ENCODE data around the gene FOXP1. TPM values are rescaled to one million over a fixed set of nuclear protein-coding genes. Genes with fewer than 3 reads are reported as not detected.

Gene FOXP1
- total RNA-seq, 3 donors from 2014 or later = 61.9 to 267 (median 146) TPM

- no peaks in the 10 kb centered on the region for H3K27me3 ChIP-seq
- DNase-seq (ENCODE audit: low spot score in 2 of 2) = no peak
- H3K4me1 ChIP-seq = no peaks in the 10 kb centered on the region
- no peaks in the 10 kb centered on the region for H3K9me3 ChIP-seq
- intact Hi-C loops (cut with DNase I; ENCODE audit: low total_unique reads) = no loop called here
- H3K4me3 ChIP-seq = peak overlapping the region; percentile 60 to 95 (median 73)
- TF ChIP-seq, protein P1, sequence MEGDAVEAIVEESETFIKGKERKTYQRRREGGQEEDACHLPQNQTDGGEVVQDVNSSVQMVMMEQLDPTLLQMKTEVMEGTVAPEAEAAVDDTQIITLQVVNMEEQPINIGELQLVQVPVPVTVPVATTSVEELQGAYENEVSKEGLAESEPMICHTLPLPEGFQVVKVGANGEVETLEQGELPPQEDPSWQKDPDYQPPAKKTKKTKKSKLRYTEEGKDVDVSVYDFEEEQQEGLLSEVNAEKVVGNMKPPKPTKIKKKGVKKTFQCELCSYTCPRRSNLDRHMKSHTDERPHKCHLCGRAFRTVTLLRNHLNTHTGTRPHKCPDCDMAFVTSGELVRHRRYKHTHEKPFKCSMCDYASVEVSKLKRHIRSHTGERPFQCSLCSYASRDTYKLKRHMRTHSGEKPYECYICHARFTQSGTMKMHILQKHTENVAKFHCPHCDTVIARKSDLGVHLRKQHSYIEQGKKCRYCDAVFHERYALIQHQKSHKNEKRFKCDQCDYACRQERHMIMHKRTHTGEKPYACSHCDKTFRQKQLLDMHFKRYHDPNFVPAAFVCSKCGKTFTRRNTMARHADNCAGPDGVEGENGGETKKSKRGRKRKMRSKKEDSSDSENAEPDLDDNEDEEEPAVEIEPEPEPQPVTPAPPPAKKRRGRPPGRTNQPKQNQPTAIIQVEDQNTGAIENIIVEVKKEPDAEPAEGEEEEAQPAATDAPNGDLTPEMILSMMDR (IDR thresholded peaks at IDR 0.05) = no peak
- TF ChIP-seq POLR2AphosphoS5 (IDR thresholded peaks at IDR 0.05) = no peak
- TF ChIP-seq POLR2A (IDR thresholded peaks at IDR 0.05) = no peak
- H3K36me3 ChIP-seq = no peaks in the 10 kb centered on the region
- H3K27ac ChIP-seq = peak overlapping the region; percentile 98 to 99
Observed at GRCh38 chr3:71585131-71585530, 1.6 kb upstream of the FOXP1 start.

DNA sequence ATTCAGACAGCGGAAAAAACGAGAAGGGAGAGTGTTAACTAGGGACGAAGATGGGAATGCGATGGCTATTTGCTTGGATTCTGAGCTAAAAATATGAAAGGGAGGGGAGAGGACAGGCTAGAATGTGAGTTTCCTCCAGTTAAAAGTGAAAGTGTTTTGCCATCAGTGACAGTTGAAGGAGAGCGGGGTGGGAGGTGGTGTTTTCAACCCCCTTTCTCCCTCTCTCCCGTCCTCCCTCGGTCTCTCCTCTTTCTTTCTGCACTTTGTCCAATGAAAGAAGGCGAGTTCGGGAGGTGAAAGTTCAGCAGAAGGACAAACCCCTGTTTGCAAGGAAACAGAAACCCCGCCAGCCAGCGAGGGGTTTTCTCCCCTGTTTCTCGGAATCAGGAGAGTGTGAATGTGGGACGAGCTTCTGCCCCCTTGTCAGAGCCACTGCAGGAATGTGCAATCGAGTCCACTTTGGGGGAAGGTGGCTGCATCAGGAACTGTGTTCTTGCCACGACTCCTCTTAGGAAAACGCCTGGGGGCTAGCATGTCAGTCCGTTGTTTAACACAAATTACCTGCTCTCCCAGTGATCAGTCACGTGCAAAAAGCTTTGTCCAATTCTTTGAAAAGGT, 975 bp upstream of the FOXP1 start:
- Histone ChIP-seq H3K27ac (peak overlapping the region; percentile 98 to 99), H3K9me3 (no peaks in the 10 kb centered on the region), H3K36me3 (no peaks in the 10 kb centered on the region), H3K4me3 (peak overlapping the region; percentile 60 to 95 (median 73)), H3K4me1 (no peaks in the 10 kb centered on the region), H3K27me3 (no peaks in the 10 kb centered on the region)
- TF ChIP-seq POLR2AphosphoS5 (IDR thresholded peaks at IDR 0.05) = peak in 2 of 3 donors; percentile 30 to 49
- TF ChIP-seq, protein P1 (IDR thresholded peaks at IDR 0.05) = no peak
- DNase-seq (ENCODE audit: low spot score in 2 of 2) = peak; percentile 45 to 52
- intact Hi-C loops (cut with DNase I; ENCODE audit: low total_unique reads) = loop anchor here (5.0 kb wide), 1 partner anchor 152 kb away; no protein-coding TSS in a partner anchor

GRCh38 chr3:71582612-71583565, 639 bp downstream of the FOXP1 start:
- Histone ChIP-seq H3K27ac (peak overlapping the region; percentile 98 to 99), H3K4me3 (peak overlapping the region; percentile 60 to 95 (median 73)), H3K27me3 (no peaks in the 10 kb centered on the region), H3K9me3 (no peaks in the 10 kb centered on the region), H3K4me1 (no peaks in the 10 kb centered on the region), H3K36me3 (no peaks in the 10 kb centered on the region)
- intact Hi-C loops (cut with DNase I; ENCODE audit: low total_unique reads) = loop anchor here (5.0 kb wide), 1 partner anchor 151 kb away; no protein-coding TSS in a partner anchor
- TF ChIP-seq POLR2AphosphoS5 (IDR thresholded peaks at IDR 0.05) (peak in 1 of 3 donors; percentile 26), POLR2A (IDR thresholded peaks at IDR 0.05) (no peak)
- TF ChIP-seq, protein P1 (IDR thresholded peaks at IDR 0.05) = no peak
- DNase-seq (ENCODE audit: low spot score in 2 of 2) = peak; percentile 72 to 74

DNA sequence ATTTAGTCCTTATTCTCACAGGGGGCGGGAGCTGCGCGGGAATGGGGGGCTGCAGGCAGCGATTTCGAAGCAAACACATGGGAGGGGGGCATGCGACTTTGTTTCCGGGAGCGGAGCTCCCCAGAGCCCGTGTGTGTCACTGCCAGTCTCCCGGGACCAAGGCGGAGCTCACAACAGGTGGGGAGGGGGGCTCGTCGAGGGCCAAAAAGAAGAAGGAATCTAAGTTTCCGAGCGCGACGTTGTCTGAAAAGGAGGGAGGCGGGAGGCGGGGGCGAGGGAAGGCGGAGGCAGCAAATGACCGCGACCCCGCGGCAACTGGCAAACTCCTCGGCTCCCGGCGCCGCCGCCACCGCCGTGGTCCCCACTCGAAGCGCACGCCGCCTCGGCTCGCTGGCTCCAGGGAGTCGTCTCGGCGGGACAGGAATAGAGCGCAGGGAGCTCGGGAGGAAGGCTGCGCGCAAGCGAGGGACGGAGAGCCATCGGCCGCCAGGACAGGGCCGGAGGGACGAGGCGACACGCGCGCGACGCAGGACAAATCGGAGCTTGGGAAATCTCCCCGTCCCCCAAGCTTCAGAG, 1.4 kb downstream of the FOXP1 start:
- peak; percentile 57 to 64 for DNase-seq (ENCODE audit: low spot score in 2 of 2)
- intact Hi-C loops (cut with DNase I; ENCODE audit: low total_unique reads) = loop anchor here (5.0 kb wide), 1 partner anchor 150 kb away; no protein-coding TSS in a partner anchor
- Histone ChIP-seq H3K4me1 (no peaks in the 10 kb centered on the region), H3K27me3 (no peaks in the 10 kb centered on the region), H3K36me3 (no peaks in the 10 kb centered on the region), H3K4me3 (peak overlapping the region; percentile 60 to 95 (median 73)), H3K9me3 (no peaks in the 10 kb centered on the region), H3K27ac (peak overlapping the region; percentile 98 to 99)
- TF ChIP-seq POLR2AphosphoS5 (IDR thresholded peaks at IDR 0.05) (peak; percentile 35 to 77 (median 59)), POLR2A (IDR thresholded peaks at IDR 0.05) (peak; percentile 44)
- TF ChIP-seq, protein P1 (IDR thresholded peaks at IDR 0.05) = no peak

Data from breast epithelium (tissue), 4 donors.